KOPT-K1 (cell line): ENCODE results near the gene NBL1.
"Not testable (repeated sequence)": the region's sequence is repeated elsewhere in the genome, so short reads cannot be mapped to it uniquely, and the experiment has no call there.

Experiments used
- H3K27ac ChIP-seq: fragments of 200-600 bp; sonication (generic); 2 replicates; pipeline ENCODE4 v1.5.1; 2016; ENCODE audit warnings: antibody characterized with exemption, mild to moderate bottlenecking, low read depth, low read length; ENCODE audit not compliant: poor library complexity, severe bottlenecking
- H3K36me3 ChIP-seq: fragments of 200-600 bp; sonication (generic); 2 replicates; pipeline ENCODE4 v1.5.1; 2017; ENCODE audit warnings: antibody characterized with exemption, mild to moderate bottlenecking, low read length, moderate library complexity; ENCODE audit not compliant: insufficient read depth
- H3K9me3 ChIP-seq: fragments of 200-600 bp; sonication (generic); 2 replicates; pipeline ENCODE4 v1.5.1; 2017; ENCODE audit warnings: antibody characterized with exemption, low read length, mild to moderate bottlenecking; ENCODE audit not compliant: insufficient read depth, poor library complexity, severe bottlenecking

Gene NBL1

DNA sequence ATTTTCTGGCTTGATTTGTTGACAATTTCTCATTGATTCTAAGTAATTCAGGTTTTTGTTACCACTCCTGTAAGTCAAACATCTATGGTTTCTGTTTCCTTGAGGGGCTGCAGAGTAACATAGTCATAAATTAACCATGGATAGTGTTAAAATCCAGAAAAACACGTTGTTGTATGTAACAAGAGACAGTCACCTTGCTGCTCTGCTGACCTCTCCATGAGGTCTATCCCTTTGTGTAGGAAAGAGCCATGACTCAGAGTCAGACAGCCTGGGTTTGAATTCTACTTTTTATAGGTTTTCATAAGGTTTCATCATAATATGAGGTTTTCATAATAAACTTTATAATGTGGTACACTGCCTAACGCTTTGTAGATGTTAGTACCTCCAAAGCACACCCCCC is 27.6 kb upstream of the NBL1 start:
- Histone ChIP-seq H3K36me3 (peaks cover 41% of the 10 kb centered on the region), H3K27ac (no peak overlapping the region)

GRCh38 chr1:19617376-19617775 is 26.7 kb upstream of the NBL1 start:
- no peak overlapping the region for H3K27ac ChIP-seq
- no peaks in the 10 kb centered on the region for H3K9me3 ChIP-seq
- H3K36me3 ChIP-seq: peaks cover 43% of the 10 kb centered on the region

More for the DNA sequence above, 27.6 kb upstream of the NBL1 start:
- no peaks in the 10 kb centered on the region for H3K9me3 ChIP-seq

GRCh38 chr1:19618428-19618827 is 25.7 kb upstream of the NBL1 start:
- Histone ChIP-seq H3K36me3 (peaks cover 49% of the 10 kb centered on the region), H3K9me3 (no peaks in the 10 kb centered on the region), H3K27ac (no peak overlapping the region)

DNA sequence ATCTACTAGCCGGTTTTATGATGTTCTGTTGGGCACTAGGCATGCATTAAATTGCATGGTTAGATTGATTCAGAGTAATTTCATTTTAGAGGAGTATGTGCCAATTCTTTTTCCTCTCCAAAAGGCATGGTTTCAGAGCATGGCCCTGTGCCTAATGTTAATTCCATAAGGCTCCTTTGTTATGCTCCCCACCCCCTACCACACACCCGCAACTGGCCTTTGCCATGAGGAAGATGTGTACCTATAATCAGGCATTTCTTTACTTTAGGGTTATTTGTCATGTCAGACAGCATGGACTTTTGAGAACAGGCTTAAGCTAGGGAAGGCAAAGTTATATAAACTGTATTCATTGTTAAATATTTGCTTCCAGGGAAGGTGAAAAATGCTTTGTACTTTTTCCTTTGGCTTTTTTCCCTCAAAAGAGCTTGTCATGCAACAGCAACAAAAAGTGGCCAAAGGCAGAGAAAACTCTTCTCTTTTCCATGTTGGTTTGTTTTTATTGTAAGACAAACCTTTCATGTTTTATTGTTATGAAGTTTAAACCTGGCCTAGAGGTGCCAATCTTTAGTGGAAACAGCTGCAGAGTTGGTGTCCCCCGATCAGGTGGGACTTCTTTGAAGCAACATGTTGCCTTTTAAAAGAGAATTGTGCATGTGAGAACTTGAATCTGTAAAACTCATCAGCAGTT is 24.3 kb upstream of the NBL1 start:
- H3K27ac ChIP-seq: no peak overlapping the region
- peaks cover 55% of the 10 kb centered on the region for H3K36me3 ChIP-seq

DNA sequence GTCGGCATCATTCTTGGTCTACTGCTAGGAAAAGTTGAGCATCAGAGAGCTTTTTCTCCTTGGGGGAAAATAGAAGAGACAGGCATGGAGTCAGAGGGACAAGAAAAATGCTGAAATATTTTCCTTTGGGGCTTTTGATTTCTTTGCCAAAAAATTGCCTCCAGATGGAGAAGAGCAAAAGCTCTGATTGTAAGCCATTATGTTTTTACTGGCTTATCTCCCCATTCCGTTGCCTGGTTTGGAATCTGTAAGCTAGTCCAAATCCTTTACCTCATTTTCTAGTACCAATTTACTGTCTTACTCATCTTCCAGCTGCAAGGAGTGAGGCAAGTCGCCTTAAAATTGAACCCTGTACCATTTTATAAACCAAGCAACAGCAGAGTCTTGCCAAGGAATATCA is 23.3 kb upstream of the NBL1 start:
- Histone ChIP-seq H3K27ac (no peak overlapping the region), H3K36me3 (peaks cover 57% of the 10 kb centered on the region), H3K9me3 (no peaks in the 10 kb centered on the region)

More for the DNA sequence above, 24.3 kb upstream of the NBL1 start:
- H3K9me3 ChIP-seq: no peaks in the 10 kb centered on the region

GRCh38 chr1:19621274-19621950 is 22.7 kb upstream of the NBL1 start:
- peaks cover 58% of the 10 kb centered on the region for H3K36me3 ChIP-seq
- H3K27ac ChIP-seq: no peak overlapping the region

DNA sequence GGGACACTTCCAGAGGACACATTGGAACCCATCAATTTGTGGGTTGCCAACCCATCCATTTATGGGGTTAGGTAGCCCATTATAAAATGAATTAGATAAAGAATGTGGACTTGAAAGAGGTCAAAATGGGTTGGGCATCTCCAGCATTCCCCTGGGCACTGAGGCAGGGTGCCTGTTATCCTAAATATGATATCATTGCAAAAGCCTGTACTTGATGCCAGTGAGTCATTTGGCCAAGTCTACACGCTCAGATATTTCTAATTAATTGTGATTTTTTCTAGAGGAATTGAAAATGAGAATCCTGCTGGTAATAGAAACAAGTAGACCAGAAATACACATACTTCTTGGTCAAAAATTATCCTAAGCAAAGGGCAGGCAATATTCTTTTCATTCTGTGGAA is 21.9 kb upstream of the NBL1 start:
- H3K36me3 ChIP-seq: peaks cover 58% of the 10 kb centered on the region
- no peaks in the 10 kb centered on the region for H3K9me3 ChIP-seq

More at GRCh38 chr1:19621274-19621950, 22.7 kb upstream of the NBL1 start:
- H3K9me3 ChIP-seq: no peaks in the 10 kb centered on the region

GRCh38 chr1:19623523-19623922 is 20.6 kb upstream of the NBL1 start:
- H3K9me3 ChIP-seq: no peaks in the 10 kb centered on the region
- H3K27ac ChIP-seq: no peak overlapping the region
- peaks cover 60% of the 10 kb centered on the region for H3K36me3 ChIP-seq

More for the DNA sequence above, 21.9 kb upstream of the NBL1 start:
- no peak overlapping the region for H3K27ac ChIP-seq

DNA sequence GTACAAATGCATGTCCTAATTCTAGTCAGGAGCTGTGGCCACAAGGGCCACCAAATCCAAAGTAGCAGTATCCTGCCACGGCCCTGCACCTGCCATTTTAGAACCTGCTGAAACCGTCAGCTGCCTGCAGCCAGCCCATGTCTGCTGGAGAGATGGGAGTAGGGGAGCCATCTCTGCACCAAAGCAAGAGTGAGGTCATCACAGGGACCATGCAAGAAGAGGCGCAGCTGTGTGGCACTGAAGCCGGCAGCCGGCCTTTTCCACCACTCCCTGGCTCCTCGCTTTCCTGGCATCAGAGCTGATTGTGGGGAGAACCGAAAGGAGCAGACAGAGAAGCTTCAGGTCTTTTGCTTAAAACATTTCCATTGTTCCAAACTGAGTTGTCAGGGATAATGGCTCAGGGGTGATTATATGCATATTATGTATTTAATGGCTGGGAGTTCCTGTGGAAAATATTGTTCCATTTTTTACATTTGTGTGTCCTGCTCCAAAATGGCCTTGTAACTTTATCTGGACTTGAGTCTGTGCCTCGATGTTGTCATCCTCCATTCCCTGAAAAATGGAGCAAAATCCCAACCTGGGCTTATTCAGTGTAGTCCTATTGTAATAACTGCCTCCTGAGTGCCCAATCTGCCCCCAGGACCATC is 18.7 kb upstream of the NBL1 start:
- no peaks in the 10 kb centered on the region for H3K9me3 ChIP-seq
- H3K27ac ChIP-seq: no peak overlapping the region
- H3K36me3 ChIP-seq: peaks cover 70% of the 10 kb centered on the region

DNA sequence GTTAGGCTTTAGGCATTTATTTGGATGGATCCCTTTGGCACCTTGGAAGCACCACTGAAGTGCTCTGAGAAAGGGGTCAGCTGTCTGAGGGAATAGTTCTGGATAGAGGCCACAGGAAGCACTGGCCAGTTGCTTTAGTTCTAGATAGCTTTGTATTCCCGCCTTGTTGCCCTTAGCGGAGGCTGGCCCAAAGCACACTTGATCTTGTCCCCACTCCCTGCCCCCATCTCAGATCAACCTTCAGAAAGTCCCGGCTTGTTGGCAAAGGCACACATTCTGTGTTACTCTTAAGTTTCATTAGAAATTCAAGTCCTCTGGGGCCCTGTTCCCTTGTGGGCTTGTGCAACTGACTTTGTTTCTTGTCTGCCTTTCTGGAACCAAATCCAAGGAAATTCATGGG is 15.2 kb upstream of the NBL1 start:
- Histone ChIP-seq H3K9me3 (no peaks in the 10 kb centered on the region), H3K27ac (no peak overlapping the region), H3K36me3 (peaks cover 55% of the 10 kb centered on the region)

DNA sequence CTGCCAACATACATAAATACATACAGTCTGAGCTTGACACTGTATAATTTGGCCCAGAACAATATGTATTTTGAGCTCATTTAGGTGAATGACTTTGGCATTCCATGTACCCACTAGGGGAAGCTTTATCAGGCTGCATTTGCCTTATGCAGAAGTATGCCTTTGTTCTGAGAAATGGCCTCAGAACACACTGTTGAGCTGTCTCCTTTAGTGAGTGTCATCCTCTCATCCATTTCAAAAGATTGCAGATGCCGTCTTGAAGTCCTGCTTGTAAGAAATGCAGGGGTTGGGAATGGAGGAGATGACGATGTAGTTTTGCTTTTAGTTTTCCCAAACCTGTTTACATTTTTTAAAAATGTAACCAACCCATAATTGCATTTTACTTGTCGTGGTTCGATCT is 14.8 kb upstream of the NBL1 start:
- Histone ChIP-seq H3K9me3 (no peaks in the 10 kb centered on the region), H3K36me3 (peaks cover 50% of the 10 kb centered on the region), H3K27ac (no peak overlapping the region)

GRCh38 chr1:19630192-19630591 is 13.9 kb upstream of the NBL1 start:
- peaks cover 42% of the 10 kb centered on the region for H3K36me3 ChIP-seq
- not testable (repeated sequence) for H3K27ac ChIP-seq, H3K9me3 ChIP-seq

GRCh38 chr1:19630720-19631395 is 13.3 kb upstream of the NBL1 start:
- Histone ChIP-seq H3K27ac (no peak overlapping the region), H3K36me3 (peaks cover 35% of the 10 kb centered on the region), H3K9me3 (no peaks in the 10 kb centered on the region)

DNA sequence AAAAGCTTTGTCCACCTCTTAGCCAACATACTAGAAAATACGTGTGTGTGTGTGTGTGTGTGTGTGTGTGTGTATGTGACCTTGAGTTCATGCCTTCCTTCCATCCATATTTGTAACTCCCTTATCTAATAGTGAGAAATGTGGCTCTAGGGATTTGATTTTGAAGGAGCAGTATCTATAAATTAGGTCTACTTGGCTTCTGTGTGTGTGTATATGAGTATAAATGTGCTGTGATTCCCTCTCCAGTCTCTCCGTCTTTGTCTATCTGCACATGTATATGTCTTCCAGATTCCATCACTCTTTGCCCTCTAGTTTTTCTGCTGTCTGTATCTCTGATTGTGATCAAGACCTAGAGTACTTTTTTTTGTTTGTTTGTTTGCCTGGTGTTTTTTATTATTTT is 11.9 kb upstream of the NBL1 start:
- peaks cover 22% of the 10 kb centered on the region for H3K36me3 ChIP-seq
- H3K27ac ChIP-seq: no peak overlapping the region
- no peaks in the 10 kb centered on the region for H3K9me3 ChIP-seq

GRCh38 chr1:19633106-19633505 is 11.0 kb upstream of the NBL1 start:
- Histone ChIP-seq H3K36me3 (peaks cover 13% of the 10 kb centered on the region; the same call in 1 of the 2 replicates), H3K27ac (no peak overlapping the region), H3K9me3 (no peaks in the 10 kb centered on the region)
